Neural crest cell (in vitro differentiated cells): Measurements from ENCODE around the gene DNAAF1. TPM values are rescaled to one million over a fixed set of nuclear protein-coding genes. Genes with fewer than 3 reads are reported as not detected.

Experiments used
- DNase-seq: peaks from one replicate; pipeline ENCODE4 v3.0.0; 2021; ENCODE audit warnings: low read depth, mixed read lengths, low spot score
- H3K27ac Mint-ChIP-seq: one replicate; pipeline ENCODE4 v1.8.0; 2021; ENCODE audit warnings: mild to moderate bottlenecking, mixed read lengths; ENCODE audit not compliant: unreplicated experiment
- H3K27me3 Mint-ChIP-seq: 2 replicates; pipeline ENCODE4 v1.8.0; 2021; ENCODE audit warnings: low read depth, mild to moderate bottlenecking, mixed read lengths
- H3K36me3 Mint-ChIP-seq: 2 replicates; pipeline ENCODE4 v1.8.0; 2021; ENCODE audit warnings: low read depth, mild to moderate bottlenecking, mixed read lengths
- H3K4me1 Mint-ChIP-seq: 2 replicates; pipeline ENCODE4 v1.8.0; 2021; ENCODE audit warnings: mixed read lengths
- H3K4me3 Mint-ChIP-seq: one replicate; pipeline ENCODE4 v1.8.0; 2021; ENCODE audit warnings: mild to moderate bottlenecking, mixed read lengths
- H3K9me3 Mint-ChIP-seq: 2 replicates; pipeline ENCODE4 v1.8.0; 2021; ENCODE audit warnings: mixed read lengths
- total RNA-seq: library from RNA; stranded (reverse); gene quantifications from 2 replicates; pipeline ENCODE4 v1.2.1, GENCODE V29; 2021
- TF ChIP-seq, protein P1 (sequence below): fragments of 200-600 bp; sonication (generic); conservative IDR thresholded peaks from 2 replicates; pipeline ENCODE4 v1.5.0; 2021; ENCODE audit warnings: antibody characterized with exemption, mild to moderate bottlenecking

Gene DNAAF1
- total RNA-seq, 1 donor from 2014 or later, result 0.35 TPM

DNA sequence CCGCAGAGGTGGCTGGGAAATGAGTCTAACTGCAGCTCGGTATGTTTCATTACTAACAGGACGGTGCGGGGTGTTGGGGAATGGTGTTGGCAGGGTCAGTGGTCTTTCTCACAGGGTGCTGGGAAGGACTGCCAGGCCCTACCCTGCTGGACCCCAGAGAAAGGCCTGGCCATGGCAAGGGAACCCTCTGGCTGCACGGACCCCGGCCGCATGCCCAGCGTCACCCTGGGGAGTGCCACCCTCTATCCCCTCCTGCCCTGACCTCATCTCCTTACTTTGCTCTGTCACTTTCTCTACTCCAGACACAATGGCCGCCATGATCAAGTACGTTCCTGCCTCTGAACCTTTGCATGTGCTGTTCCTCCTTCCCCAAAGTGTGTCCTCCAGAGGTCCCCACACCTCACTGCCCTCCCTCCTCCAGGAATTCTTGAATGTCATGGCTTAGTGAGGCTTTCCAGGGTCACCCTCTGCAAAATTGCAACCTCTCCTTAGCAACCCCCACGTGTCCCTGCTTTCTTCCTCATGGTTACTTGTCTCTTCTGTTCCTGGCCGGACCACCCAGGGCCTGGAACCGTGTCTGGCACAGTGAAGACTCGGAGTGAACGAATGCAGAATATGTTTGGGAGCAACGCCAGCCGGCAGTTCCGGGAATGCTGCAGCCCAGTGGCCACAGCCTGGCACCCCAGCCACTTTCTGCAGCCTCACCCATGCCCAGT is 61.0 kb downstream of the DNAAF1 start:
- Mint-ChIP-seq H3K9me3 (no peaks in the 10 kb centered on the region), H3K27ac (no peak overlapping the region), H3K27me3 (no peaks in the 10 kb centered on the region), H3K4me3 (no peak overlapping the region), H3K36me3 (no peaks in the 10 kb centered on the region), H3K4me1 (no peaks in the 10 kb centered on the region)
- TF ChIP-seq, protein P1, sequence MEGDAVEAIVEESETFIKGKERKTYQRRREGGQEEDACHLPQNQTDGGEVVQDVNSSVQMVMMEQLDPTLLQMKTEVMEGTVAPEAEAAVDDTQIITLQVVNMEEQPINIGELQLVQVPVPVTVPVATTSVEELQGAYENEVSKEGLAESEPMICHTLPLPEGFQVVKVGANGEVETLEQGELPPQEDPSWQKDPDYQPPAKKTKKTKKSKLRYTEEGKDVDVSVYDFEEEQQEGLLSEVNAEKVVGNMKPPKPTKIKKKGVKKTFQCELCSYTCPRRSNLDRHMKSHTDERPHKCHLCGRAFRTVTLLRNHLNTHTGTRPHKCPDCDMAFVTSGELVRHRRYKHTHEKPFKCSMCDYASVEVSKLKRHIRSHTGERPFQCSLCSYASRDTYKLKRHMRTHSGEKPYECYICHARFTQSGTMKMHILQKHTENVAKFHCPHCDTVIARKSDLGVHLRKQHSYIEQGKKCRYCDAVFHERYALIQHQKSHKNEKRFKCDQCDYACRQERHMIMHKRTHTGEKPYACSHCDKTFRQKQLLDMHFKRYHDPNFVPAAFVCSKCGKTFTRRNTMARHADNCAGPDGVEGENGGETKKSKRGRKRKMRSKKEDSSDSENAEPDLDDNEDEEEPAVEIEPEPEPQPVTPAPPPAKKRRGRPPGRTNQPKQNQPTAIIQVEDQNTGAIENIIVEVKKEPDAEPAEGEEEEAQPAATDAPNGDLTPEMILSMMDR, result no peak
- DNase-seq, result no peak

DNA sequence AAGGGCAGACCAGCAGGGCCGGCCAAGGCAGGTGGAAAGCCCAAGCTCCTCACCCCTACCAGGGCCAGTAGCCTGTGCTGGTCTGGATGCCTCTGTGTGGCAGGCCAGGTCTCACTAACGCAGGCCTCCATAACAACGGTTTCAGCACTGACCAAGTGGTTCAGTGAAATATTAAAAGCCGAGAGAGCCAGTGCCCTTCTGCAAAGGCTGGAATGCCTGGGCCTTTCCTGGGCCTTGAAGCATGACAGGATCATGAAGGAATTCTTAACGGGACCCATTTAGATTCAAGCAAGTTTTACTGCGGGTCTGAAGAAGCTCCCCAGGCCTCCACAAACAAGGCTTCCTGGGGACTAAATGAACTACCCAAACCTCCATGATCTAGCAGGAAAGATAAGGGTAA is 62.1 kb downstream of the DNAAF1 start:
- Mint-ChIP-seq H3K27me3 (no peaks in the 10 kb centered on the region), H3K4me3 (no peak overlapping the region), H3K4me1 (no peaks in the 10 kb centered on the region), H3K9me3 (no peaks in the 10 kb centered on the region), H3K27ac (no peak overlapping the region), H3K36me3 (no peaks in the 10 kb centered on the region)
- TF ChIP-seq, protein P1, result no peak
- DNase-seq, result no peak

DNA sequence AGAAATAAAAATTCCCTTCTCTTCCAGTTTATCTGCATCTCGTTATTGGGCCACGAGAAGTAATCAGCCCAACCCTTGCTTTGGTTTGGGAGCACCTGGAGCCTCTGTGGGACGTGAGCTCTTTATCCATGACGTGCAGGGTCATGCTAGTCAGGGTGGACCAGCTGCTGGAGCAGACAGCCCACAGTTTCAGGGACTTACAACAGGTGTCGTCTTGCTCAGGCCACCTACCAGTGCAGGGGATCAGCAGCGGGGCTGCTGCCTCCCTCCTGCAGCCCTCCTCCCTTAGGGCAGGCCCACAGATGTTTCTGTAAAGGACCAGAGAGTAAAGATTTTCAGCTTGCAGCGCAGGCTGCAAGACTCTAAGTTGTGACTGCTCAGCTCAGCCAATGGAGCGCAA is 62.8 kb downstream of the DNAAF1 start:
- H3K4me1 Mint-ChIP-seq, result no peaks in the 10 kb centered on the region
- H3K4me3 Mint-ChIP-seq, result no peak overlapping the region
- H3K36me3 Mint-ChIP-seq, result no peaks in the 10 kb centered on the region

DNA sequence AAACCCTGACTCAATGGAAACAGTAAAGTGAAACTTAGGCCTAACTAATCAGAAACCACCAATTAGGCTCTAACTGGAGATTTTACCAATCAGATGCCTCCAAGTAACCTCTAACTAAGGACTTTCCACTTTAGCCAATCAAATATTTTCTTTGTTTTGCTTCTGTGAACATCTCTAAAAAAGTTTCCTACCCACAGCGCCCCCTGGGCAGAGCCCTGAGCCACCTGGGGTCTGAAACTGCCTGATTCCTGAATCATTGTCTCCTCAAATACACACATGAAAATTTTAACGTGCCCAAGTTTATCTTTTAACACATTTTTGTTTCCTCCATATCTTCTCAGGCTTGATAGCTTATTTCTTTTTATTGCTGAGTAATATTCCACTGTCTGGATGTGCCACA is 64.9 kb downstream of the DNAAF1 start:
- Mint-ChIP-seq H3K27ac (no peak overlapping the region), H3K4me1 (no peaks in the 10 kb centered on the region), H3K9me3 (no peaks in the 10 kb centered on the region), H3K36me3 (no peaks in the 10 kb centered on the region), H3K27me3 (no peaks in the 10 kb centered on the region), H3K4me3 (no peak overlapping the region)
- TF ChIP-seq, protein P1, result no peak
- DNase-seq, result no peak

More for the DNA sequence above, 62.8 kb downstream of the DNAAF1 start:
- TF ChIP-seq, protein P1, result no peak
- DNase-seq, result no peak
- Mint-ChIP-seq H3K9me3 (no peaks in the 10 kb centered on the region), H3K27me3 (no peaks in the 10 kb centered on the region), H3K27ac (no peak overlapping the region)

DNA sequence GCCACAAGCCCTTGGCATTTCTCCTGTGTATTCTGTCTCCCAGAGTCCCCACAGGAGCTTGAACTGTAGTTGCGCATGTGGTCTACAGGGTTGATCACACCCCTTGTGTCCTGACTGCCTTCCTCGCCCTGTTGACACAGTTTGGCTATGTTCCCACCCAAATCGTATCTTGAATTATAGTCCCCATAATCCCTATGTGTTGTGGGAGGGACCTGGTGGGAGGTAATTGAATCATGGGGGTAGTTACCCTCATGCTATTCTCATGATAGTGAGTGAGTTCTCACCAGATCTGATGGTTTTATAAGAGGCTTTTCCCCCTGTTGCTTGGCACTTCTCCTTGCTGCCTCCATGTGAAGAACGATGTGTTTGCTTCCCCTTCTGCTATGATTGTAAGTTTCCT is 67.0 kb downstream of the DNAAF1 start:
- Mint-ChIP-seq H3K4me3 (no peak overlapping the region), H3K27ac (no peak overlapping the region), H3K4me1 (no peaks in the 10 kb centered on the region), H3K9me3 (no peaks in the 10 kb centered on the region), H3K27me3 (no peaks in the 10 kb centered on the region), H3K36me3 (no peaks in the 10 kb centered on the region)
- TF ChIP-seq, protein P1, result no peak
- DNase-seq, result no peak
